Glutamatergic neuron (in vitro differentiated cells): ENCODE results near the gene TIGD3. TPM values are rescaled to one million over a fixed set of nuclear protein-coding genes. Genes with fewer than 3 reads are reported as not detected.

Experiments
- DNase-seq: peaks from one replicate; pipeline ENCODE4 v3.0.0; 2022
- H3K27ac Mint-ChIP-seq: one replicate; pipeline ENCODE4 v1.8.0; 2020; ENCODE audit warnings: mild to moderate bottlenecking, mixed read lengths, inconsistent platforms; ENCODE audit not compliant: unreplicated experiment
- H3K27me3 Mint-ChIP-seq: one replicate; pipeline ENCODE4 v1.8.0; 2020; ENCODE audit warnings: mild to moderate bottlenecking, moderate library complexity, mixed read lengths, inconsistent platforms; ENCODE audit not compliant: unreplicated experiment
- H3K36me3 Mint-ChIP-seq: one replicate; pipeline ENCODE4 v1.8.0; 2020; ENCODE audit warnings: mild to moderate bottlenecking, mixed read lengths, inconsistent platforms; ENCODE audit not compliant: unreplicated experiment
- H3K4me1 Mint-ChIP-seq: one replicate; pipeline ENCODE4 v1.8.0; 2020; ENCODE audit warnings: mild to moderate bottlenecking, low read depth, mixed read lengths, inconsistent platforms; ENCODE audit not compliant: unreplicated experiment
- H3K4me3 Mint-ChIP-seq: one replicate; pipeline ENCODE4 v1.8.0; 2020; ENCODE audit warnings: mild to moderate bottlenecking, mixed read lengths, inconsistent platforms; ENCODE audit not compliant: unreplicated experiment
- H3K9me3 Mint-ChIP-seq: one replicate; pipeline ENCODE4 v1.8.0; 2020; ENCODE audit warnings: mild to moderate bottlenecking, moderate library complexity, mixed read lengths, inconsistent platforms; ENCODE audit not compliant: unreplicated experiment
- CTCF ChIP-seq: fragments of 200-600 bp; sonication (generic); IDR thresholded peaks from one replicate; pipeline ENCODE4 v1.5.0; 2021; ENCODE audit not compliant: partially characterized antibody, unreplicated experiment
- total RNA-seq: library from RNA; stranded (reverse); fragmentation: NEBNext Ultra II Directional; extraction: Animal tissue kit (Norgen Biotek cat#: 25700); gene quantifications from one replicate; pipeline ENCODE4 v1.2.1, GENCODE V29; 2021; ENCODE audit not compliant: unreplicated experiment

The TIGD3 gene
- total RNA-seq, 1 donor from 2014 or later = 3.8 TPM

DNA sequence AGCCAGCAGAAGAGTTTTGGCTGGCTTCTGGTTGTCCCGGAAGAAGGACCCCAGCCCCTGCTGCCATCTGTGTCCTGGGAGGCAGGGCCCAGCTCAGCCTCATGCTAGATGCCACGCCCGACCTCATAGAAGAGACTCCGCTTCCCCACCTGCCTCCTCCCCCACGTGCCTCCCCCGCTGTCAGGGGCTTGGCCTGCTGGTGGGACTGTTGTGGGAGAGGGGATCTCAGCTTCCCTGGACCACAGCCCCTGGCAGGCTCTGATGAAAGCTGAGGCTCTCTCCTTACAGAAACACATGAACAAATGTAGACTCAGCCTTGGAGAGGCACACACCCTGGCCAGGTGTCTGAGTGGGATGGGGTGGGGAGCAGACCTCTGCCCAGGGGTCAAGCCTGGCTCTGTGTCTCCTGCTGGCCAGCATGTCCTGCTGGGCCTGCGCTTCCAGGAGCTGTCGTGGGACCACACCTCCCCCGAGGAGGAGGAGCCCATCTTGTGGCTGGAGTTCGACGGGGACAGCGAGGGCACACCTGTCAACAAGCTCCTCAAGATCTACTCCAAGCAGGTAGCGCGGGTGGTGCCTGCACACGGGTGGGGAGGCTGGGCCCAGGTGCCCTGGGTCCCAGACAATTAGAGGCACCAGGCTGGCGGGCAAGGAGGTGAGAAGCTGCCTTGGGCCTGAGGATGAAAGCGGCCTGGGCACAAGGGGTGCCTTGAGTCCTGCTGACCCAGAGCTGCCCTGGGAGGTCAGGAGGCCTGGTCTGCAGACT is 45.9 kb downstream of the TIGD3 start:
- Mint-ChIP-seq H3K36me3 (no peaks in the 10 kb centered on the region), H3K4me1 (no peaks in the 10 kb centered on the region), H3K27me3 (peaks cover 2% of the 10 kb centered on the region), H3K4me3 (no peak overlapping the region), H3K27ac (no peak overlapping the region), H3K9me3 (peaks cover 11% of the 10 kb centered on the region)
- DNase-seq = no peak
- TF ChIP-seq CTCF = no peak

- Mint-ChIP-seq H3K9me3 (peaks cover 11% of the 10 kb centered on the region), H3K4me1 (no peaks in the 10 kb centered on the region), H3K4me3 (no peak overlapping the region), H3K36me3 (no peaks in the 10 kb centered on the region), H3K27me3 (peaks cover 2% of the 10 kb centered on the region), H3K27ac (no peak overlapping the region)
- no peak for TF ChIP-seq CTCF
- no peak for DNase-seq
Observed at GRCh38 chr11:65401073-65401802, 46.7 kb downstream of the TIGD3 start.

DNA sequence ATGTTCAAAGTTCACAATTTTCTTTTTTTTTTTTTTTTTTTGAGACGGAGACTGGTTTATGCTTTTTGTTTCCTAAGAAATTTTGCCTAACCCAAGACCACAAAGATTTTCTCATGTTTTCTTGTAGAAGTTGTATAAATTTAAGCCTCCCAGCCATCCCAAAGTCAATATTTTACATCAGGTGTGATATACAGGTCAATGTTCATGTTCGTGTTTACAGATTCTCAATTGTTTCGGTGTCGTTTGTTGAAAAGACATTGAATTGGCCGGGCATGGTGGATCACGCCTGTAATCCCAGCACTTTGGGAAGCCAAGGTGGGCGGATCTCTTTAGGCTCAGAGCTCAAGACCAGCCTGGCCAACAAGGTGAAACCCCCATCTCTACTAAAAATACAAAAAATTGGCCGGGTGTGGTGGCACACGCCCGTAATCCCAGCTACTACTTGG is 47.3 kb downstream of the TIGD3 start:
- Mint-ChIP-seq H3K36me3 (no peaks in the 10 kb centered on the region), H3K9me3 (peaks cover 11% of the 10 kb centered on the region), H3K27me3 (peaks cover 2% of the 10 kb centered on the region), H3K4me1 (no peaks in the 10 kb centered on the region), H3K27ac (no peak overlapping the region), H3K4me3 (no peak overlapping the region)
- no peak for TF ChIP-seq CTCF
- DNase-seq = no peak

- TF ChIP-seq CTCF = no peak
- Mint-ChIP-seq H3K36me3 (no peaks in the 10 kb centered on the region), H3K27me3 (peaks cover 2% of the 10 kb centered on the region)
Observed at GRCh38 chr11:65402790-65403189, 48.2 kb downstream of the TIGD3 start.

GRCh38 chr11:65403607-65404121 is 49.1 kb downstream of the TIGD3 start:
- no peak for TF ChIP-seq CTCF
- Mint-ChIP-seq H3K4me1 (no peaks in the 10 kb centered on the region), H3K36me3 (no peaks in the 10 kb centered on the region), H3K27ac (no peak overlapping the region), H3K27me3 (peaks cover 2% of the 10 kb centered on the region), H3K9me3 (peaks cover 6% of the 10 kb centered on the region), H3K4me3 (no peak overlapping the region)
- no peak for DNase-seq

More at GRCh38 chr11:65402790-65403189, 48.2 kb downstream of the TIGD3 start:
- no peak overlapping the region for H3K4me3 Mint-ChIP-seq
- no peak overlapping the region for H3K27ac Mint-ChIP-seq
- peaks cover 6% of the 10 kb centered on the region for H3K9me3 Mint-ChIP-seq
- H3K4me1 Mint-ChIP-seq = no peaks in the 10 kb centered on the region
- no peak for DNase-seq
